Activated naive CD4-positive, alpha-beta T cell treated with anti-CD3 and anti-CD28 coated beads, Interleukin-2, amount 50 U/mL, for 72 hours (primary cell): ENCODE measurements around the gene ZFP90. TPM values are rescaled to one million over a fixed set of nuclear protein-coding genes. Genes with fewer than 3 reads are reported as not detected.
A peak's percentile ranks its signal among the peaks of the same experiment; 100 is the strongest.

Experiments
- ATAC-seq, 2 donors: fragments of 150-1000 bp; cut with Tn5 transposase; 2 replicates each; pipeline ENCODE4 v1.10.0; 2021; ENCODE audit warnings: mild to moderate bottlenecking in 2 of 2, moderate library complexity in 2 of 2
- DNase-seq, 2 donors: peaks; one replicate each; pipeline ENCODE4 v3.0.0; 2021 to 2022; ENCODE audit warnings: low spot score in 2 of 2
- H3K27ac Mint-ChIP-seq, 2 donors: one replicate each; pipeline ENCODE4 v1.8.0; 2022; ENCODE audit warnings: mild to moderate bottlenecking in 2 of 2, mixed read lengths in 2 of 2
- H3K36me3 Mint-ChIP-seq, 2 donors: one replicate each; pipeline ENCODE4 v1.8.0; 2022; ENCODE audit warnings: mixed read lengths in 2 of 2
- H3K9me3 Mint-ChIP-seq, 2 donors: one replicate each; pipeline ENCODE4 v1.8.0; 2022; ENCODE audit warnings: mixed read lengths in 2 of 2
- total RNA-seq, 2 donors: library from RNA; stranded (reverse); gene quantifications; one replicate each; pipeline ENCODE4 v1.2.3, GENCODE V29; 2022

ZFP90 gene
- total RNA-seq, 2 donors from 2014 or later = 29.7 to 37.7 TPM

- Mint-ChIP-seq H3K27ac (no peak overlapping the region), H3K9me3 (peaks cover 0 to 4% of the 10 kb centered on the region in 2 donors), H3K36me3 (peaks cover 0 to under 1% of the 10 kb centered on the region in 2 donors)
- no peak for DNase-seq
- peak; percentile 42 to 47 for ATAC-seq
Measured at GRCh38 chr16:68607443-68607842, 68.4 kb downstream of the ZFP90 start.

GRCh38 chr16:68608330-68608729 lies 69.2 kb downstream of the ZFP90 start:
- no peak for DNase-seq
- H3K27ac Mint-ChIP-seq = no peak overlapping the region
- peaks cover 0 to 4% of the 10 kb centered on the region in 2 donors for H3K9me3 Mint-ChIP-seq
- ATAC-seq = no peak
- peaks cover under 1 to 9% of the 10 kb centered on the region in 2 donors for H3K36me3 Mint-ChIP-seq

- Mint-ChIP-seq H3K27ac (no peak overlapping the region), H3K36me3 (peaks cover 7 to 18% of the 10 kb centered on the region in 2 donors), H3K9me3 (peaks cover 8% of the 10 kb centered on the region in 2 donors)
- ATAC-seq = no peak
- DNase-seq = no peak
Measured at GRCh38 chr16:68612996-68613395, 73.9 kb downstream of the ZFP90 start.

GRCh38 chr16:68617734-68618133 lies 78.6 kb downstream of the ZFP90 start:
- Mint-ChIP-seq H3K36me3 (peaks cover 7 to 14% of the 10 kb centered on the region in 2 donors), H3K27ac (no peak overlapping the region), H3K9me3 (peaks cover 4 to 8% of the 10 kb centered on the region in 2 donors)
- ATAC-seq (no peak), DNase-seq (no peak)

Other genes with a start within 250 kb of the ZFP90 start
- gene SLC7A6OS, start 228.3 kb upstream of the ZFP90 start, total RNA-seq = 10 to 100 TPM; 21.4 to 29.6 TPM
- 10 to 100 TPM; 33.7 to 80.2 TPM for gene PRMT7, start 228.3 kb upstream of the ZFP90 start, total RNA-seq
- 1 to 10 TPM in 1 of 2 donors, under 1 TPM in 1; 0.12 to 1.0 TPM for gene SMPD3, start 90.8 kb upstream of the ZFP90 start, total RNA-seq
- gene CDH3, start 106.0 kb downstream of the ZFP90 start, total RNA-seq = 10 to 100 TPM in 1 of 2 donors, 1 to 10 TPM in 1; 1.0 to 18.6 TPM
- 10 to 100 TPM in 1 of 2 donors, 1 to 10 TPM in 1; 1.1 to 14.9 TPM for gene CDH1, start 198.0 kb downstream of the ZFP90 start, total RNA-seq